Lung (tissue), 12 donors: ENCODE measurements around the gene NPNT. TPM values are rescaled to one million over a fixed set of nuclear protein-coding genes. Genes with fewer than 3 reads are reported as not detected.

ENCODE experiments used
- ATAC-seq: fragments of 200-7000 bp; cut with Tn5 transposase; one replicate; pipeline ENCODE4 v1.9.1; 2020; ENCODE audit warnings: moderate number of reproducible peaks; ENCODE audit not compliant: insufficient read depth, low FRiP score
- DNase-seq, 3 donors: peaks; one replicate each; pipeline ENCODE4 v3.0.0-alpha.2; 2013 to 2017
- H3K27ac ChIP-seq, 2 donors: one replicate each; pipeline ENCODE4 v1.5.1; 2013; ENCODE audit warnings: mild to moderate bottlenecking in 2 of 2, moderate library complexity in 2 of 2, control low read depth in 1 of 2, inconsistent platforms in 1 of 2, low read depth in 1 of 2, low read length in 1 of 2
- H3K27me3 ChIP-seq, 3 donors: one replicate each; pipeline ENCODE4 v1.5.1; 2013; ENCODE audit warnings: low read length in 2 of 3; ENCODE audit not compliant: control insufficient read depth in 3 of 3, insufficient read depth in 3 of 3
- H3K36me3 ChIP-seq, 4 donors: one replicate each; pipeline ENCODE4 v1.5.1; 2013; ENCODE audit warnings: low read length in 4 of 4, mild to moderate bottlenecking in 1 of 4, moderate library complexity in 1 of 4; ENCODE audit not compliant: control insufficient read depth in 4 of 4, insufficient read depth in 4 of 4
- H3K4me1 ChIP-seq, 5 donors: one replicate each; pipeline ENCODE4 v1.5.1; 2013; ENCODE audit warnings: low read length in 5 of 5, mild to moderate bottlenecking in 2 of 5, moderate library complexity in 1 of 5; ENCODE audit not compliant: control insufficient read depth in 5 of 5, insufficient read depth in 5 of 5
- H3K4me3 ChIP-seq: one replicate; pipeline ENCODE4 v1.5.1; 2013; ENCODE audit warnings: mild to moderate bottlenecking, control low read depth, moderate library complexity
- H3K9ac ChIP-seq, 2 donors: one replicate each; pipeline ENCODE4 v1.5.1; 2013; ENCODE audit warnings: low read length in 2 of 2, control low read depth in 1 of 2; ENCODE audit not compliant: insufficient read depth in 1 of 2
- H3K9me3 ChIP-seq, 4 donors: one replicate each; pipeline ENCODE4 v1.5.1; 2013; ENCODE audit warnings: low read length in 3 of 4, mild to moderate bottlenecking in 1 of 4, moderate library complexity in 1 of 4; ENCODE audit not compliant: control insufficient read depth in 4 of 4, insufficient read depth in 3 of 4
- CTCF ChIP-seq: IDR thresholded peaks from 2 replicates; pipeline ENCODE4 v1.5.1; 2012; ENCODE audit warnings: mild to moderate bottlenecking; ENCODE audit errors: control extremely low read depth, extremely low read depth
- WGBS, 2 donors: extraction: QIAGEN DNeasy Blood & Tissue Kit; methylation state at CpG; one replicate each; pipeline ENCODE4 v1.1.7; 2013; 5-methylcytosine and 5-hydroxymethylcytosine counted together
- polyA plus RNA-seq, 2 donors: library from polyadenylated mRNA; stranded (reverse); fragments of 200-250 nt; gene quantifications; one replicate each; pipeline ENCODE4 v1.2.1, GENCODE V29; 2013
- total RNA-seq, 2 donors: library from RNA; depleted of rRNA in 1 of 2; stranded (reverse); fragments of >200 nt in 1 of 2; gene quantifications; one replicate each; pipeline ENCODE4 v1.2.1, GENCODE V29; 2014 to 2021
- donor health status: control.
- donor health status: control.
- donor health status: Bipolar disorder and iron deficiency.
- donor health status: healthy.
- donor health status: DM: yes; HTN: yes; CAD: no.

Gene NPNT
- total and polyA plus RNA-seq, 4 donors, result 41.0 to 160 (median 150) TPM

- 53 to 65% methylated on average over 3 of the region's 3 CpGs for WGBS, 2 donors
- Histone ChIP-seq H3K36me3 (no peaks in the 10 kb centered on the region), H3K9ac (no peak overlapping the region), H3K27me3 (no peaks in the 10 kb centered on the region), H3K9me3 (no peaks in the 10 kb centered on the region), H3K27ac (peak overlapping the region; percentile 15 to 81), H3K4me3 (no peak overlapping the region), H3K4me1 (peaks cover 0 to 3% (median 0%) of the 10 kb centered on the region in 5 donors)
- TF ChIP-seq CTCF, result no peak
- DNase-seq, result peak; percentile 49 to 70 (median 55)
- peak; percentile 64 for ATAC-seq
Measured at GRCh38 chr4:105990933-105991332, 95.7 kb downstream of the NPNT start.

GRCh38 chr4:105991726-105992125, 96.5 kb downstream of the NPNT start:
- no peak for TF ChIP-seq CTCF
- Histone ChIP-seq H3K9me3 (no peaks in the 10 kb centered on the region), H3K36me3 (no peaks in the 10 kb centered on the region), H3K27me3 (no peaks in the 10 kb centered on the region), H3K4me3 (no peak overlapping the region), H3K4me1 (peaks cover 0 to 3% (median 0%) of the 10 kb centered on the region in 5 donors), H3K27ac (peak overlapping the region in 1 of 2 donors; percentile 26), H3K9ac (no peak overlapping the region)
- no peak for ATAC-seq
- WGBS, 2 donors, result 93 to 97% methylated on average over 8 of the region's 8 CpGs
- DNase-seq, result no peak

- Histone ChIP-seq H3K4me1 (peaks cover 0 to 3% (median 0%) of the 10 kb centered on the region in 5 donors), H3K4me3 (no peak overlapping the region), H3K36me3 (no peaks in the 10 kb centered on the region), H3K9ac (no peak overlapping the region), H3K9me3 (no peaks in the 10 kb centered on the region), H3K27me3 (no peaks in the 10 kb centered on the region), H3K27ac (no peak overlapping the region)
- ATAC-seq (no peak), DNase-seq (no peak)
- 94 to 96% methylated on average over 2 of the region's 2 CpGs for WGBS, 2 donors
- no peak for TF ChIP-seq CTCF
Measured at GRCh38 chr4:105992641-105993305, 97.5 kb downstream of the NPNT start.

- DNase-seq (no peak), ATAC-seq (no peak)
- H3K9ac ChIP-seq, result no peak overlapping the region
- H3K36me3 ChIP-seq, result no peaks in the 10 kb centered on the region
- WGBS, 2 donors, result 60 to 75% methylated on average over 6 of the region's 6 CpGs
- no peak overlapping the region for H3K4me3 ChIP-seq
- no peaks in the 10 kb centered on the region for H3K9me3 ChIP-seq
- peaks cover 0 to 3% (median 0%) of the 10 kb centered on the region in 5 donors for H3K4me1 ChIP-seq
- H3K27ac ChIP-seq, result no peak overlapping the region
- no peaks in the 10 kb centered on the region for H3K27me3 ChIP-seq
- TF ChIP-seq CTCF, result no peak
Measured at GRCh38 chr4:105994061-105994460, 98.8 kb downstream of the NPNT start.
